ENCODE results near the gene ABCA6.
"Not testable (repeated sequence)": the region's sequence is repeated elsewhere in the genome, so short reads cannot be mapped to it uniquely, and the experiment has no call there.

Gene ABCA6

GRCh38 chr17:69072803-69073256, 68.9 kb downstream of the ABCA6 start:
- DNase-seq, result not testable (repeated sequence)

DNA sequence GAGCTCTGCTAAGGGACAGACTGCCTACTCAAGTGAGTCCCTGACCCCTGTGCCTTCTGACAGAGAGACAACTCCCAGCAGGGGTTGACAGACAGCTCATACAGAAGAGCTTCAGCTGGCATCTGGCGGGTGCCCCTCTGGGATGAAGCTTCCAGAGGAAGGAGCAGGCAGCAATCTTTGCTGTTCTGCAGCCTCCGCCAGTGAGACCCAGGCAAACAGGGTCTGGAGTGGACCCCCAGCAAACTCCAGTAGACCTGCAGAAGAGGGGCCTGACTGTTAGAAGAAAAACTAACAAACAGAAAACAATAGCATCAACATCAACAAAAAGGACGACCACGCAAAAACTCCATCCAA, 70.5 kb downstream of the ABCA6 start:
- DNase-seq, result not testable (repeated sequence)

DNA sequence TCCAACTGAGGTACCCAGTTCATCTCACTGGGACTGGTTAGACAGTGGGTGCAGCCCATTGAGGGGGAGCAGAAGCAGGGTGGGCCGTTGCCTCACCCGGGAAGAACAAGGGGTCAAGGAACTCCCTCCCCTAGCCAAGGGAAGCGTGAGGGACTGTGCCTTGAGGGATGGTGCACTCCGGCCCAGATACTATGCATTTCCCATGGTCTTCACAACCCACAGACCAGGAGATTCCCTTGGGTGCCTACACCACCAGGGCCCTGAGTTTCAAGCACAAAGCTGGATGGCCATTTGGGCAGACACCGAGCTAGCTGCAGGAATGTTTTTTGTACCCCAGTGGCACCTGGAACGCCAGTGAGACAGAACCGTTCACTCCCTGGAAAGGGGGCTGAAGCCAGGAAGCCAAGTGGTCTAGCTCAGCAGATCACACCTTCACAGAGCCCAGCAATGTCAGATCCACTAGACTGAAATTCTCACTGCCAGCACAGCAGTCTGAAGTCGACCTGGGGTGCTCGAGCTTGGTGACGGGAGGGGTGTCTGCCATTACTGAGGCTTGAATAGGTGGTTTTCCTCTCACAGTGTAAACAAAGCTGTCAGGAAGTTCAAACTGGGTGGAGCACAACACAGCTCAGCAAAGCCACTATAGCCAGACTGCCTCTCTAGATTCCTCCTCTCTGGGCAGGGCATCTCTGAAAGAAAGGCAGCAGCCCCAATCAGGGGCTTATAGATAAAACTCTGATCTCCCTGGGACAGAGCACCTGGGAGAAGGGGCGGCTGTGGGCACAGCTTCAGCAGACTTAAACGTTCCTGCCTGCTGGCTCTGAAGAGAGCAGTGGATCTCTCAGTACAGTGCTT, 71.1 kb downstream of the ABCA6 start:
- DNase-seq, result not testable (repeated sequence)

DNA sequence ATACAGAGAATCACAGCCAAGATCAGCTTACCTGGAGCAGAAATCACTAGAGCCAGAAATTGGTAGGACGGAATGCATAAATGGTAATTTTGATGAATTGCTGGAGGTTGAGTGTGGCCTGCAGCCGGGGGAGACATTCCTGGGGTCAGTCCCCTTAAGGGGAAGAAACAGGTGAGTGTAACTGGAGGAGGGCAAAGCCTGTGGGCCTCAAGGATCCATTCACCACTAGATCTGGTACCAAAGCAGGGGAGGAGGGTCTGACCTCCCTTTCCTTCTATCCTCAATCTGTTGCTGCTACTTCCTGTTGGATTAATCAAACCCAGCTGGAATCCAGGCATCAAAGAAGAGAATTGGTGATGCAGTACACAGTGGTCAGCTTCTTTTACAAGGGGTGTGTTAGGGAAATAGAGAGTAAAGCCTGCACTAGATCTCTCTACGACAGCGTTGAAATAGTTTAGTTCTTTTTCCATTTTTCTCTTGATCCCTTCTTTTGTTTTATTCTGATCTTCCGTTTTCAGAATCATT, 72.4 kb downstream of the ABCA6 start:
- DNase-seq, result no peak

DNA sequence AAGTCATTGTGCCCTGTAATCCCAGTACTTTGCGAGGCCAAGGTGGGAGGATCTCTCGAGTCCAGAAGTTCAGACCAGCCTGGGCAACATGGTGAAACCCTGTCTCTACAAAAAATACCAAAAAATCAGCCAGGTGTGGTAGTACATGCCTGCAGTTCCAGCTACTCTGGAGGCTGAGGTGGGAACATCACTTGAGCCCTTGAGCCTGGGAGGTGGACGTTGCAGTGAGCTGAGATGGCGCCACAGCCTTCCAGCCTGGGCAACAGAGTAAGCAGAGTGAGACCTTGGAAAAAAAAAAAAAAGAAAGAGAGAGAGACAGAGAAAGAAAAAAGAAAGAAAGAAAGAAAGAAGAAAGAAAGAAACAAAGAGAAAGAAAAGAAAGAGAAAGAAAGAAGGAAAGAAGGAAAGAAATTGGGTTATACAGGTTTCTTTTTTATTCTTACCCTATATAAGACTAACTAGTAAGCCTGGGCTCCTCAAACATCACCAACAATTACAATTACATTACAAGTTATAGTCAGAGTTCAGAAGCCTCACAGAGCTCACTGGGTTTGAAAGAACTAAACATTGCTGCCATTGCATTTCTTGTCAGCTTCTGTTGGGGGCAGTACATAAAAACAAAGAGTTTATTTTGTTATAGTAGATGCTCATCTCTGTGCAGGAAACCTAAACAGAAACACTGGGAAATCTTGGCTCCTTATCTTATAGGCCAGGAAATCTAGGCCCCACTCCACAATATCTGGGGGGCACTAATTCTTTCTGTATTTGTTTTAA, 74.2 kb downstream of the ABCA6 start:
- DNase-seq, result no peak

DNA sequence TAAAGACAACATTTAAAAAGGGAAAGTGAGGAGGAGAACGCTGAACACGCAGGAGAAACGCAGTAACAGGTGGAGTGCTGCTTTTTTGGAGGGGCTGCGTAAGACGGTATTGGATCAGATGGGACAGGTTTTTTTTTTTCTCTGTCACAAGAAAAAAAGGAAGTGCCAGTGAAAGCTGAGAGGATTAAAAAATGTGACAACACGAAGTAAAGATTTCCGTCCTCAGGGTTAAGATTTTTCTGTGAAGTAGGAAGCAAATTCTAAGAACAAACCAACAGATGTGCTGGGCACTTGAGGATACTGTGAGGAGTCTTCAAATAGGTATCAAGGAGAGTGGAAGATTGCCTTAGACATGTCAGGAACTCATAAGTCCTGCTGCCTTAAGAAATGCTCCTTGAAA, 75.2 kb downstream of the ABCA6 start:
- DNase-seq, result no peak

- no peak for DNase-seq
These were observed 76.6 kb downstream of the ABCA6 start for GRCh38 chr17:69065113-69065512.

DNA sequence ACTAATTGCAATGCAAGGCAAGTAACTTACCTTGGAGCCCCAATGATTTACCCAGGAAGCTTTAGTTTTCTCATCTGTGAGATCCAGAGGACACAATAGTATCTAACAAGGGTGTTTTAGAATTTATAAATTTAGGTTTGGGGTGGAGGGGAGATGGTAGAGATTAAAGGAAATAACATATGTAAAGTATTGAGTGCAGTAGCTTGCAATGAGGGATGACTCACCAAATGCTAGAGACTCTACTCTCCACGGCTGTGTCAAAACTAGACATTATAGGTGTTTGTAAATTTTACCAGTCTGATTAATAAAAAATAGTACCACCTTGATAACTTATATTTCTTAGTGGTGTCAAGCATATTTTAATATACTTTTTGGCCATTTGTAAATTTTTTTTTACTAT, 77.2 kb downstream of the ABCA6 start:
- no peak for DNase-seq

GRCh38 chr17:69064001-69064400, 77.7 kb downstream of the ABCA6 start:
- no peak for DNase-seq

GRCh38 chr17:69062860-69063581, 78.7 kb downstream of the ABCA6 start:
- no peak for DNase-seq

DNA sequence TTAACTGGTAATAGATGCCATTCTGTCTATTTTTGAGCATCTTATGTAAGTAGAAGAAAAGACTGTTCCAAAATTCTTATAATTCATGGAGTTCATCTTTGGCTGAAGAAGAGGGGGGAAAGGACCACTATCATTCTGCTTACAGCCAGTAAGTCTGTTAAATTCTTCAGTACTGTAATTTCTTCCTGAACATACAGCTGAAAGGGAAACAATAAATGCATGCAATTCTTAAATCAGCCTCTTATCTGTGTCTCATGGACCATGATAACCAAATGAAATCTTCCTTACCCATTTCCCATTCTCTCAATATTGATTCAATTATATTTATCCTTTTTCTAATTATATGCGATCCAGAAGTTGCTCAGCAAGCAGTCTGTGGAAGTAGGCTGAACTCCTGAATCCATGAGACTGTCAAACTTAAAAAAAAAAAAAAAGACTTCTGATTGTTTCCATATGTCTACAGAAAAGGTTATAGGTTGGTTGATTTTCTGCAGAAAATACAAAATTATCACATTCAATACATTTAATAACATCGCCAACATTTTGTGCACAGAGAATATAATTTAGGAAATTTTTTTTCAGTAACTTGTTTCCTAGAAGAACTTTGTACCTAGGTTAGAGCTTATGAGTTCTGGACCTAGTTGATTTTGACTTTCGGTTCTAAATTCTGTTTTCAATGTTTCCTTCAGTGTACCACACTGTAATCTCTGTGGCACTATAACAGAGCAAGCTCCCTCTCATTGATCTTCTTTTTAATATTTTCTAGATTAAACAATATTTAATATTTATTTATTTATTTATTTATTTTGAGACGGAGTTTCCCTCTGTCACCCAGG, 79.8 kb downstream of the ABCA6 start:
- DNase-seq, result no peak

GRCh38 chr17:69060822-69061221, 80.9 kb downstream of the ABCA6 start, which contains the start of gene ABCA9:
ABCA9 (minus strand) TSS chr17:69060927; CDS start chr17:69051126, 9,801 bp downstream.
- no peak for DNase-seq

GRCh38 chr17:69059458-69060175, 82.1 kb downstream of the ABCA6 start:
- no peak for DNase-seq

DNA sequence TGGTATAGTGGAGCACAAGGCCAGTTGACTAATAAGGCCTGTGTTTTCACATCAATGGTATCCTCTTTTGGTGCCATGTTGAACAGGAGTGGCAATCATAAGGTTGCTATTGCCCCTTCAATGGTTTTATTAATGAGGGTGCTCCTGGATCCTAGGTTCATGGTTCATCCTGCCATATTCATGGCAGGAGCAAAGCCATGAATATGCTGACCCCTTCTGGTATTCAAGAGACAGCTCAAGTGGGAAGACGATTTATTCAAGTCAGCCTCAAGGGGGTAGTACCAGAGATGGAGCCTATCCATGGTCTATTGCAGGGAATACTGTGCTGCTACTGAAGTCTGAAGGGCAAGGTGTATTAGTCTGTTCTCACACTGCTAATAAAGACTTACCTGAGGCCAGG, 83.5 kb downstream of the ABCA6 start:
- no peak for DNase-seq

DNA sequence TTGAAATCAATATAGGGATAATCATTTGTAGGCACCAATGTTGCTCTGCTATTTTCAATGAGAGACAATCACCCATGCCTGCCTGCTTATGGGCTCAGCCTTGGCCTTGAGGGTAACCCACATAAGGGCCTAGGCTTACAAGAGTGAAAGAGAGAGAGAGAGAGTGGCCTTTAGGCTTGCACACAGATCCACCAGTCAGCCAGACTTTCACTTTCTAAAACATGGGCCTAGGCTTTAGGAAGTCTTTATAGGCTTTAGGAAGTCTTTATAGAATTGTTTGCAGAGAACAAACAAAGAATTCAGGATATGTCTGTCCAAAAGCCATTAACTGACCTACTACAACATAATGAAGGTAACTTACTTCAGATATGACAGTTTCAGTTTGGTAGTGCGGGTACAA, 84.4 kb downstream of the ABCA6 start:
- DNase-seq, result no peak

- DNase-seq, result no peak
These were observed 85.4 kb downstream of the ABCA6 start for GRCh38 chr17:69056179-69056823.

- DNase-seq, result no peak
These were observed 86.4 kb downstream of the ABCA6 start for GRCh38 chr17:69055334-69055733.

GRCh38 chr17:69050999-69051775, 90.5 kb downstream of the ABCA6 start:
- no peak for DNase-seq

- no peak for DNase-seq
These were observed 93.1 kb downstream of the ABCA6 start for GRCh38 chr17:69048634-69049033.

Measured in activated CD8-positive, alpha-beta memory T cell treated with anti-CD3 and anti-CD28 coated beads for 24 hours (primary cell).